DOHH2 (cell line): Measurements from ENCODE around the gene C3orf20.

Experiments
- CTCF ChIP-seq: fragments of 200-600 bp; sonication (generic); IDR thresholded peaks from one replicate; pipeline ENCODE4 v1.5.1; 2014; ENCODE audit warnings: antibody characterized with exemption, mild to moderate bottlenecking, low read depth, low read length; ENCODE audit not compliant: poor library complexity, severe bottlenecking
- EZH2phosphoT487 ChIP-seq: fragments of 200-600 bp; sonication (generic); IDR thresholded peaks from 2 replicates; pipeline ENCODE4 v1.6.1; 2017; ENCODE audit warnings: borderline replicate concordance, mild to moderate bottlenecking, antibody characterized with exemption, low read length, moderate library complexity, mixed read lengths

GRCh38 chr3:14814411-14814871 is 139.5 kb downstream of the C3orf20 start:
- TF ChIP-seq CTCF (no peak), EZH2phosphoT487 (no peak)
